H9 (cell line): ENCODE data around the gene RLN3. TPM values are rescaled to one million over a fixed set of nuclear protein-coding genes. Genes with fewer than 3 reads are reported as not detected.
"Not testable (repeated sequence)": the region's sequence is repeated elsewhere in the genome, so short reads cannot be mapped to it uniquely, and the experiment has no call there.

ENCODE experiments used
- DNase-seq: peaks from one replicate; pipeline ENCODE4 v3.0.0-alpha.2; 2017
- H2AFZ ChIP-seq: one replicate; pipeline ENCODE4 v1.6.1; 2013; ENCODE audit warnings: mild to moderate bottlenecking, low read length, control low read depth, moderate library complexity
- H2AK5ac ChIP-seq: 2 replicates; pipeline ENCODE4 v1.6.1; 2013; ENCODE audit warnings: low read length, control low read depth, mixed read lengths; ENCODE audit not compliant: insufficient read length
- H2BK120ac ChIP-seq: one replicate; pipeline ENCODE4 v1.6.1; 2013; ENCODE audit warnings: low read depth, mild to moderate bottlenecking, low read length, control low read depth, inconsistent platforms; ENCODE audit not compliant: poor library complexity, severe bottlenecking
- H2BK12ac ChIP-seq: 2 replicates; pipeline ENCODE4 v1.6.1; 2013; ENCODE audit warnings: low read length, control low read depth, mixed read lengths, low read depth; ENCODE audit not compliant: insufficient read length
- H2BK15ac ChIP-seq: 2 replicates; pipeline ENCODE4 v1.6.1; 2013; ENCODE audit warnings: low read depth, low read length, control low read depth
- H2BK20ac ChIP-seq: one replicate; pipeline ENCODE4 v1.6.1; 2013; ENCODE audit warnings: low read depth, mild to moderate bottlenecking, low read length, control low read depth, inconsistent platforms; ENCODE audit not compliant: poor library complexity, severe bottlenecking
- H2BK5ac ChIP-seq: 2 replicates; pipeline ENCODE4 v1.6.1; 2013; ENCODE audit warnings: low read length, control low read depth, mixed read lengths; ENCODE audit not compliant: insufficient read length
- H3K14ac ChIP-seq: 2 replicates; pipeline ENCODE4 v1.6.1; 2013; ENCODE audit warnings: low read length, control low read depth; ENCODE audit not compliant: insufficient read depth
- H3K18ac ChIP-seq: 2 replicates; pipeline ENCODE4 v1.6.1; 2013; ENCODE audit warnings: low read depth, mild to moderate bottlenecking, mixed read lengths, low read length, control low read depth; ENCODE audit not compliant: insufficient read length
- H3K23ac ChIP-seq: 2 replicates; pipeline ENCODE4 v1.6.1; 2013; ENCODE audit warnings: low read length, control low read depth, mixed read lengths, low read depth; ENCODE audit not compliant: insufficient read length
- H3K23me2 ChIP-seq: 2 replicates; pipeline ENCODE4 v1.6.1; 2013; ENCODE audit warnings: low read depth, mild to moderate bottlenecking, mixed read lengths, low read length, control low read depth; ENCODE audit not compliant: insufficient read length, poor library complexity, severe bottlenecking
- H3K27ac ChIP-seq: 2 replicates; pipeline ENCODE4 v1.5.1; 2013; ENCODE audit warnings: low read length, control low read depth, mixed read lengths, low read depth; ENCODE audit not compliant: insufficient read length
- H3K27me3 ChIP-seq: 2 replicates; pipeline ENCODE4 v1.6.1; 2013; ENCODE audit warnings: low read length, control low read depth, inconsistent platforms; ENCODE audit not compliant: insufficient read depth
- H3K4ac ChIP-seq: 2 replicates; pipeline ENCODE4 v1.6.1; 2013; ENCODE audit warnings: low read depth, mild to moderate bottlenecking, control low read depth, inconsistent platforms, low read length, moderate library complexity
- H3K4me1 ChIP-seq: 2 replicates; pipeline ENCODE4 v1.6.1; 2013; ENCODE audit warnings: low read length, control low read depth, inconsistent platforms; ENCODE audit not compliant: insufficient read depth
- H3K4me2 ChIP-seq: 2 replicates; pipeline ENCODE4 v1.6.1; 2013; ENCODE audit warnings: low read length, control low read depth, mixed read lengths; ENCODE audit not compliant: insufficient read length, insufficient read depth
- H3K56ac ChIP-seq: 2 replicates; pipeline ENCODE4 v1.6.1; 2013; ENCODE audit warnings: low read depth, mild to moderate bottlenecking, mixed read lengths, low read length, control low read depth; ENCODE audit not compliant: insufficient read length
- H3K79me1 ChIP-seq: 2 replicates; pipeline ENCODE4 v1.6.1; 2013; ENCODE audit warnings: low read depth, mild to moderate bottlenecking, moderate library complexity, low read length, control low read depth, inconsistent platforms; ENCODE audit not compliant: insufficient read depth, poor library complexity, severe bottlenecking
- H3K79me2 ChIP-seq: 2 replicates; pipeline ENCODE4 v1.6.1; 2013; ENCODE audit warnings: low read length, control low read depth, inconsistent platforms; ENCODE audit not compliant: insufficient read depth
- H3K9ac ChIP-seq: 2 replicates; pipeline ENCODE4 v1.6.1; 2013; ENCODE audit warnings: low read length, control low read depth, mixed read lengths; ENCODE audit not compliant: insufficient read length; ENCODE audit errors: extremely low read depth
- H3K9me3 ChIP-seq: one replicate; pipeline ENCODE4 v1.6.1; 2013; ENCODE audit warnings: low read depth, low read length, inconsistent platforms; ENCODE audit not compliant: control insufficient read depth
- H3T11ph ChIP-seq: one replicate; pipeline ENCODE4 v1.6.1; 2013; ENCODE audit warnings: mild to moderate bottlenecking, low read length, control low read depth, inconsistent platforms
- H4K20me1 ChIP-seq: one replicate; pipeline ENCODE4 v1.6.1; 2013; ENCODE audit not compliant: control insufficient read depth, insufficient read length, insufficient read depth
- H4K5ac ChIP-seq: 2 replicates; pipeline ENCODE4 v1.6.1; 2013; ENCODE audit warnings: low read depth, mild to moderate bottlenecking, mixed read lengths, low read length, control low read depth; ENCODE audit not compliant: insufficient read length
- H4K8ac ChIP-seq: replicated peaks from 2 replicates; pipeline ENCODE4 v1.6.1; 2013; ENCODE audit warnings: low read length, control low read depth, mixed read lengths, low read depth; ENCODE audit not compliant: insufficient read length
- H4K91ac ChIP-seq: 2 replicates; pipeline ENCODE4 v1.6.1; 2013; ENCODE audit warnings: low read depth, mild to moderate bottlenecking, moderate library complexity, mixed read lengths, low read length, control low read depth; ENCODE audit not compliant: insufficient read length
- H3K27ac Mint-ChIP-seq, 3 experiments: 2 replicates in 2 of 3; 3 replicates in 1 of 3; pipeline ENCODE4 v1.8.0; 2020 to 2021; ENCODE audit warnings: mixed read lengths in 3 of 3, mild to moderate bottlenecking in 1 of 3, moderate library complexity in 1 of 3
- H3K27me3 Mint-ChIP-seq: 2 replicates; pipeline ENCODE4 v1.8.0; 2021; ENCODE audit warnings: low read depth, mild to moderate bottlenecking, moderate library complexity, mixed read lengths
- H3K36me3 Mint-ChIP-seq, 3 experiments: 2 replicates in 2 of 3; 3 replicates in 1 of 3; pipeline ENCODE4 v1.8.0; 2020 to 2021; ENCODE audit warnings: low read depth in 3 of 3, mixed read lengths in 3 of 3; ENCODE audit not compliant: insufficient read depth in 1 of 3
- H3K4me1 Mint-ChIP-seq, 2 experiments: 2 replicates each; pipeline ENCODE4 v1.8.0; 2020; ENCODE audit warnings: mixed read lengths in 2 of 2
- H3K4me3 Mint-ChIP-seq, 2 experiments: 2 replicates in 1 of 2; 3 replicates in 1 of 2; pipeline ENCODE4 v1.8.0; 2020 to 2021; ENCODE audit warnings: mild to moderate bottlenecking in 2 of 2, mixed read lengths in 2 of 2, moderate library complexity in 1 of 2
- H3K9me3 Mint-ChIP-seq, 2 experiments: 2 replicates in 1 of 2; 3 replicates in 1 of 2; pipeline ENCODE4 v1.8.0; 2020; ENCODE audit warnings: mild to moderate bottlenecking in 2 of 2, mixed read lengths in 2 of 2, moderate library complexity in 1 of 2
- CTCF ChIP-seq: fragments of 200-600 bp; sonication (generic); conservative IDR thresholded peaks from 3 replicates; pipeline ENCODE4 v1.8.0; 2021; ENCODE audit warnings: antibody characterized with exemption, mild to moderate bottlenecking
- WGBS: extraction: QIAGEN DNeasy Blood & Tissue Kit; methylation state at CpG from one replicate; pipeline ENCODE4 v1.1.7; 2013; ENCODE audit warnings: missing lambda C conversion rate, low lambda C conversion rate, mixed read lengths; ENCODE audit not compliant: insufficient read length; ENCODE audit errors: extremely low coverage; 5-methylcytosine and 5-hydroxymethylcytosine counted together
- total RNA-seq: library from RNA; stranded (reverse); gene quantifications from 2 replicates; pipeline ENCODE4 v1.2.1, GENCODE V29; 2021

RLN3 gene
- total RNA-seq, 1 experiment from 2014 or later, result not detected

- not testable (repeated sequence) for H3K56ac ChIP-seq, H3K14ac ChIP-seq, H4K5ac ChIP-seq, H2BK15ac ChIP-seq, H3K18ac ChIP-seq, H2BK20ac ChIP-seq, H2AFZ ChIP-seq, H2BK5ac ChIP-seq, H4K91ac ChIP-seq, H3K79me1 ChIP-seq, H3K4me3 Mint-ChIP-seq, DNase-seq, H3K27me3 ChIP-seq, H3K36me3 Mint-ChIP-seq, H3K27ac Mint-ChIP-seq, H3T11ph ChIP-seq, H3K79me2 ChIP-seq, H3K4me1 Mint-ChIP-seq, H2BK120ac ChIP-seq, H3K9me3 ChIP-seq, H3K9ac ChIP-seq, H2BK12ac ChIP-seq, H3K23ac ChIP-seq, H2AK5ac ChIP-seq, H3K27ac ChIP-seq, H4K8ac ChIP-seq, H3K9me3 Mint-ChIP-seq, H3K4me1 ChIP-seq, H3K4me2 ChIP-seq, H4K20me1 ChIP-seq, H3K4ac ChIP-seq
- no CpG with 5 or more reads among the region's 12 CpGs for WGBS
- H3K27me3 Mint-ChIP-seq, result peaks cover 14% of the 10 kb centered on the region
- TF ChIP-seq CTCF, result peak; percentile 43; the same call in 2 of the 3 replicates
- peaks cover 13% of the 10 kb centered on the region for H3K23me2 ChIP-seq
Observed at GRCh38 chr19:14035159-14035558, 7.2 kb downstream of the RLN3 start.
